Lower leg skin (tissue), 3 donors: Measurements from ENCODE around the gene CDH13.

Experiments
- CTCF ChIP-seq, 3 donors: fragments of 450-650 bp; IDR thresholded peaks; one replicate each; pipeline ENCODE4 v1.5.1; 2016; ENCODE audit warnings: antibody characterized with exemption in 3 of 3, mild to moderate bottlenecking in 3 of 3, moderate library complexity in 2 of 3
- POLR2A ChIP-seq, 2 donors: fragments of 450-650 bp; IDR thresholded peaks; one replicate each; pipeline ENCODE4 v1.6.1; 2016 to 2017; ENCODE audit warnings: antibody characterized with exemption in 2 of 2, mild to moderate bottlenecking in 1 of 2, moderate library complexity in 1 of 2

GRCh38 chr16:83066881-83067280, 440.1 kb downstream of the CDH13 start:
- TF ChIP-seq CTCF (IDR thresholded peaks at IDR 0.05) = no peak
- TF ChIP-seq POLR2A (IDR thresholded peaks at IDR 0.05) = no peak
